Bronchial epithelial cell (primary cell): ENCODE results near the gene MAP1S. TPM values are rescaled to one million over a fixed set of nuclear protein-coding genes. Genes with fewer than 3 reads are reported as not detected.

ENCODE experiments used
- DNase-seq: peaks from one replicate; pipeline ENCODE4 v3.0.0-alpha.2; 2010; ENCODE audit warnings: low read depth
- FAIRE-seq: peaks from 2 replicates; lab custom pipeline; 2011; peaks lifted over from hg19 to GRCh38; lab: Jason Lieb, UNC
- H3K27me3 ChIP-seq: 2 replicates; pipeline ENCODE4 v1.5.1; 2011; ENCODE audit warnings: low read length; ENCODE audit not compliant: control insufficient read depth, insufficient read depth
- H3K36me3 ChIP-seq: 2 replicates; pipeline ENCODE4 v1.5.1; 2011; ENCODE audit warnings: low read length; ENCODE audit not compliant: control insufficient read depth, insufficient read depth
- H3K4me3 ChIP-seq: 2 replicates; pipeline ENCODE4 v1.5.1; 2011; ENCODE audit warnings: mild to moderate bottlenecking, low read depth, low read length, control low read depth
- CTCF ChIP-seq: IDR thresholded peaks from 2 replicates; pipeline ENCODE4 v1.5.1; 2011; ENCODE audit warnings: mild to moderate bottlenecking, moderate library complexity, low read length, control low read depth, inconsistent platforms; ENCODE audit not compliant: insufficient read depth, severe bottlenecking
- total RNA-seq: library from RNA; depleted of rRNA; stranded (reverse); fragments of >200 nt; gene quantifications from 2 replicates; pipeline ENCODE4 v1.2.1, GENCODE V29; 2014

Gene MAP1S
- total RNA-seq, 1 donor from 2014 or later: 3.7 TPM

GRCh38 chr19:17741456-17741855 lies 22.2 kb downstream of the MAP1S start:
- no peak for FAIRE-seq
- Histone ChIP-seq H3K4me3 (no peak overlapping the region), H3K36me3 (no peaks in the 10 kb centered on the region), H3K27me3 (no peaks in the 10 kb centered on the region)
- no peak for DNase-seq
- no peak for TF ChIP-seq CTCF

- Histone ChIP-seq H3K4me3 (no peak overlapping the region), H3K36me3 (no peaks in the 10 kb centered on the region), H3K27me3 (no peaks in the 10 kb centered on the region)
- FAIRE-seq (no peak), DNase-seq (peak; percentile 33)
- no peak for TF ChIP-seq CTCF
Observed at GRCh38 chr19:17743874-17744580, 24.7 kb downstream of the MAP1S start.

GRCh38 chr19:17747205-17748098 lies 28.2 kb downstream of the MAP1S start:
- H3K4me3 ChIP-seq: peak overlapping the region; percentile 18
- DNase-seq (peak; percentile 77), FAIRE-seq (no peak)
- H3K36me3 ChIP-seq: no peaks in the 10 kb centered on the region
- TF ChIP-seq CTCF: no peak
- no peaks in the 10 kb centered on the region for H3K27me3 ChIP-seq

- DNase-seq (no peak), FAIRE-seq (no peak)
- no peak overlapping the region for H3K4me3 ChIP-seq
- TF ChIP-seq CTCF: no peak
- no peaks in the 10 kb centered on the region for H3K27me3 ChIP-seq
- no peaks in the 10 kb centered on the region for H3K36me3 ChIP-seq
Observed at GRCh38 chr19:17748884-17749638, 29.8 kb downstream of the MAP1S start.

GRCh38 chr19:17749912-17750317 lies 30.6 kb downstream of the MAP1S start:
- no peak for TF ChIP-seq CTCF
- no peaks in the 10 kb centered on the region for H3K27me3 ChIP-seq
- no peak overlapping the region for H3K4me3 ChIP-seq
- FAIRE-seq (peak; percentile 64), DNase-seq (no peak)
- no peaks in the 10 kb centered on the region for H3K36me3 ChIP-seq
